HCT116 (cell line): Measurements from ENCODE around the gene SLC2A1. TPM values are rescaled to one million over a fixed set of nuclear protein-coding genes. Genes with fewer than 3 reads are reported as not detected.

Experiments used
- ATAC-seq: fragments of 200-7000 bp; cut with Tn5 transposase; 2 replicates; pipeline ENCODE4 v1.9.1; 2020; ENCODE audit warnings: mild to moderate bottlenecking, moderate library complexity
- BruUV-seq: library from RNA; stranded (reverse); fragments of 400-500 nt; replicated peaks from 2 replicates; lab custom pipeline; 2021; lab: Mats Ljungman, UMichigan
- CTCF ChIA-PET: fragments of 300-600 bp; sonication (Branson Sonifier 250); formaldehyde crosslinking; loops from one replicate; lab custom pipeline; 2021; ENCODE audit warnings: antibody characterized with exemption; lab: Charles Lee
- POLR2A ChIA-PET: fragments of 300-600, 350-600 bp; sonication (Branson Sonifier 250); formaldehyde crosslinking; loops from one replicate; lab custom pipeline; 2021; ENCODE audit warnings: antibody characterized with exemption; lab: Charles Lee
- RAD21 ChIA-PET, 2 experiments: fragments of 300-600 bp; sonication (Branson Sonifier 250); formaldehyde crosslinking; loops; one replicate each; lab custom pipeline; 2023; ENCODE audit warnings: low total read pairs in 2 of 2; ENCODE audit not compliant: uncharacterized antibody in 2 of 2, unreplicated experiment in 2 of 2, low non-redundant PET in 1 of 2; lab: Charles Lee
- DNase-seq: peaks from one replicate; pipeline ENCODE4 v3.0.0-alpha.2; 2010; ENCODE audit warnings: low read depth, low spot score
- H2AFZ ChIP-seq: fragments of 200-600 bp; shearing (Covaris generic), sonication (generic); 2 replicates; pipeline ENCODE4 v1.6.1; 2017; ENCODE audit warnings: low read depth, mixed run types, mixed read lengths, antibody characterized with exemption, low read length; ENCODE audit not compliant: poor library complexity, severe bottlenecking
- H3K27ac ChIP-seq: 2 replicates; pipeline ENCODE4 v1.5.1; 2012; ENCODE audit warnings: low read depth, low read length
- H3K27me3 ChIP-seq: fragments of 200-600 bp; sonication (generic); 2 replicates; pipeline ENCODE4 v1.6.1; 2016; ENCODE audit warnings: mixed run types, low read length, mixed read lengths; ENCODE audit not compliant: insufficient read depth
- H3K36me3 ChIP-seq, 2 experiments: fragments of 200-500 bp in 1 of 2; fragments of 200-600 bp in 1 of 2; sonication (Bioruptor generic) in 1 of 2; sonication (generic) in 1 of 2; 2 replicates each; pipeline versions ENCODE4 v1.5.1 to v1.6.1; 2014 to 2016; ENCODE audit warnings: low read length in 2 of 2, inconsistent platforms in 1 of 2, mixed read lengths in 1 of 2, mixed run types in 1 of 2; ENCODE audit not compliant: insufficient read depth in 2 of 2, control insufficient read depth in 1 of 2
- H3K4me1 ChIP-seq, 2 experiments: fragments of 200-600 bp in 1 of 2; sonication (generic) in 1 of 2; 2 replicates each; pipeline versions ENCODE4 v1.5.1 to v1.6.1; 2012 to 2017; ENCODE audit warnings: low read length in 2 of 2, inconsistent platforms in 1 of 2, mild to moderate bottlenecking in 1 of 2, mixed read lengths in 1 of 2, mixed run types in 1 of 2, moderate library complexity in 1 of 2; ENCODE audit not compliant: insufficient read depth in 2 of 2, control insufficient read depth in 1 of 2
- H3K4me2 ChIP-seq: fragments of 200-600 bp; sonication (generic); 2 replicates; pipeline ENCODE4 v1.6.1; 2017; ENCODE audit warnings: mixed run types, low read length, mixed read lengths
- H3K4me3 ChIP-seq, 2 experiments: fragments of 200-600 bp in 1 of 2; sonication (generic) in 1 of 2; replicated peaks in 1 of 2; 2 replicates each; pipeline ENCODE4 v1.5.1; 2011 to 2016; ENCODE audit warnings: low read length in 2 of 2, control low read depth in 1 of 2, low read depth in 1 of 2, mild to moderate bottlenecking in 1 of 2, mixed read lengths in 1 of 2, mixed run types in 1 of 2
- H3K79me2 ChIP-seq: fragments of 200-600 bp; sonication (generic); 2 replicates; pipeline ENCODE4 v1.6.1; 2017; ENCODE audit warnings: mild to moderate bottlenecking, mixed run types, low read length, moderate library complexity, mixed read lengths; ENCODE audit not compliant: insufficient read depth
- H3K9ac ChIP-seq: fragments of 200-600 bp; sonication (generic); 2 replicates; pipeline ENCODE4 v1.6.1; 2016; ENCODE audit warnings: low read length, mixed read lengths
- H3K9me2 ChIP-seq: fragments of 200-600 bp; sonication (generic), shearing (Covaris generic); 2 replicates; pipeline ENCODE4 v1.6.1; 2017; ENCODE audit warnings: mixed run types, mild to moderate bottlenecking, moderate library complexity; ENCODE audit not compliant: insufficient read depth
- H3K9me3 ChIP-seq, 2 experiments: fragments of 200-500 bp in 1 of 2; fragments of 200-600 bp in 1 of 2; sonication (Bioruptor generic) in 1 of 2; sonication (generic) in 1 of 2; 2 replicates each; pipeline ENCODE4 v1.6.1; 2014 to 2017; ENCODE audit warnings: low read length in 2 of 2, mixed read lengths in 2 of 2, inconsistent platforms in 1 of 2, low read depth in 1 of 2, mild to moderate bottlenecking in 1 of 2, mixed run types in 1 of 2, moderate library complexity in 1 of 2; ENCODE audit not compliant: control insufficient read depth in 1 of 2, insufficient read depth in 1 of 2
- H4K20me1 ChIP-seq: fragments of 200-600 bp; sonication (generic), shearing (Covaris generic); 2 replicates; pipeline ENCODE4 v1.6.1; 2017; ENCODE audit warnings: mixed run types, mild to moderate bottlenecking, moderate library complexity; ENCODE audit not compliant: insufficient read depth
- CEBPB ChIP-seq: IDR thresholded peaks from 2 replicates; pipeline ENCODE4 v1.6.1; 2012; ENCODE audit warnings: low read depth
- EGR1 ChIP-seq: IDR thresholded peaks from 2 replicates; pipeline ENCODE4 v1.6.1; 2012; ENCODE audit warnings: low read depth
- ELF1 ChIP-seq: IDR thresholded peaks from 2 replicates; pipeline ENCODE4 v1.6.1; 2012; ENCODE audit warnings: low read depth, borderline replicate concordance
- EZH2phosphoT487 ChIP-seq: fragments of 200-600 bp; IDR thresholded peaks from 2 replicates; pipeline ENCODE4 v1.6.1; 2018; ENCODE audit warnings: antibody characterized with exemption, borderline replicate concordance
- FOSL1 ChIP-seq: IDR thresholded peaks from 2 replicates; pipeline ENCODE4 v1.6.1; 2012; ENCODE audit warnings: low read depth
- JUND ChIP-seq: IDR thresholded peaks from 2 replicates; pipeline ENCODE4 v1.6.1; 2012
- POLR2A ChIP-seq: IDR thresholded peaks from 2 replicates; pipeline ENCODE4 v1.7.0; 2011; ENCODE audit warnings: borderline replicate concordance; ENCODE audit not compliant: insufficient read depth, insufficient read length; ENCODE audit errors: extremely low read depth
- POLR2AphosphoS5 ChIP-seq: IDR thresholded peaks from 2 replicates; pipeline ENCODE4 v1.6.1; 2011; ENCODE audit warnings: mild to moderate bottlenecking, low read depth, low read length, moderate library complexity
- SIN3A ChIP-seq: IDR thresholded peaks from 2 replicates; pipeline ENCODE4 v1.6.1; 2012; ENCODE audit warnings: low read depth
- SP1 ChIP-seq: IDR thresholded peaks from 2 replicates; pipeline ENCODE4 v1.6.1; 2012; ENCODE audit warnings: low read depth
- SRF ChIP-seq: IDR thresholded peaks from 2 replicates; pipeline ENCODE4 v1.6.1; 2012; ENCODE audit warnings: low read depth
- YY1 ChIP-seq: IDR thresholded peaks from 2 replicates; pipeline ENCODE4 v1.6.1; 2011; ENCODE audit warnings: low read length, low read depth, moderate library complexity, mild to moderate bottlenecking; ENCODE audit not compliant: insufficient replicate concordance; ENCODE audit errors: extremely low read depth
- ZFX ChIP-seq: fragments of 450-650 bp; IDR thresholded peaks from 2 replicates; pipeline ENCODE4 v1.6.1; 2017
- ZNF274 ChIP-seq: fragments of 200-500 bp; sonication (Bioruptor generic); IDR thresholded peaks from 2 replicates; pipeline ENCODE4 v1.6.1; 2014; ENCODE audit warnings: mild to moderate bottlenecking, low read depth, low read length, inconsistent platforms
- intact Hi-C: fragments of 100-400 bp; cut with micrococcal nuclease; formaldehyde crosslinking; loops from 2 replicates; pipeline ENCODE4 v1.10.0; 2022
- total RNA-seq: library from RNA; stranded (reverse); gene quantifications from one replicate; pipeline ENCODE4 v1.2.1, GENCODE V29; 2021; ENCODE audit not compliant: unreplicated experiment
- TF ChIP-seq, protein P1 (sequence below): IDR thresholded peaks from 2 replicates; pipeline ENCODE4 v1.6.1; 2012; ENCODE audit warnings: low read depth
- TF ChIP-seq, protein P2 (sequence below): IDR thresholded peaks from 2 replicates; pipeline ENCODE4 v1.6.1; 2012
- TF ChIP-seq, protein P3 (sequence below): IDR thresholded peaks from 2 replicates; pipeline ENCODE4 v1.6.1; 2012
- TF ChIP-seq, protein P4 (sequence below), 3 experiments: fragments of 200-600 bp in 1 of 3; sonication (generic) in 1 of 3; IDR thresholded peaks in 2 of 3; conservative IDR thresholded peaks in 1 of 3; 2 replicates each; pipeline ENCODE4 v1.5.1; 2012 to 2017; ENCODE audit warnings: low read depth in 2 of 3, low read length in 2 of 3, antibody characterized with exemption in 1 of 3, borderline replicate concordance in 1 of 3, control low read depth in 1 of 3, mild to moderate bottlenecking in 1 of 3, mixed read lengths in 1 of 3, mixed run types in 1 of 3, moderate library complexity in 1 of 3; ENCODE audit not compliant: insufficient read depth in 1 of 3
- TF ChIP-seq, protein P5 (sequence below): IDR thresholded peaks from 2 replicates; pipeline ENCODE4 v1.6.1; 2011; ENCODE audit warnings: mild to moderate bottlenecking, low read length, moderate library complexity; ENCODE audit not compliant: insufficient replicate concordance; ENCODE audit errors: extremely low read depth

SLC2A1 gene
- total RNA-seq, 1 experiment from 2014 or later, result 248 TPM

DNA sequence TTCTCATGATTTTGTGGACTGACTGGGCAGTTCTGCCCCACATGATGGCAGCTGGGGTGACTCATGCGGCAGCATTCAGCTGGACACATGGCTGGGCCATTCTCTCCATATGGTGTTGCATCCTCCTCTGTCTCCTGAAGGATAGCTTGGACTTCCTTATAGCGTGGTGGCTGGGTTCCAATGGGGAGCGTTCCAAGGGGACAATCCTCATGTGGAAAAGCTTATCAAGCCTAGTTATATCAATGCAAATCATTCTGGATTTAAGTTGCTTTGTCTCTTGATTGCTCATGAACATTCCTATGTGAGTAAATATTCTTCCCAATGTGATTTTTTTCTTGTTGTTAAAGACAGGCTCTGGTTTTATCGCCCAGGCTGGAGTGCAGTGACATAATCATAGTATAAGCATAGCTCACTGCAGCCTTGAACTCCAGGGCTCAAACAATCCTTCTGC is 13.2 kb upstream of the SLC2A1 start:
- POLR2A ChIA-PET, result no interaction called here

More for the DNA sequence above, 13.2 kb upstream of the SLC2A1 start:
- TF ChIP-seq EZH2phosphoT487 (no peak), POLR2A (no peak), FOSL1 (no peak), POLR2AphosphoS5 (no peak), ZNF274 (no peak), SIN3A (no peak), ZFX (no peak), CEBPB (no peak), SRF (no peak), SP1 (no peak), ELF1 (no peak), EGR1 (no peak), JUND (no peak), YY1 (no peak)
- TF ChIP-seq, protein P1, sequence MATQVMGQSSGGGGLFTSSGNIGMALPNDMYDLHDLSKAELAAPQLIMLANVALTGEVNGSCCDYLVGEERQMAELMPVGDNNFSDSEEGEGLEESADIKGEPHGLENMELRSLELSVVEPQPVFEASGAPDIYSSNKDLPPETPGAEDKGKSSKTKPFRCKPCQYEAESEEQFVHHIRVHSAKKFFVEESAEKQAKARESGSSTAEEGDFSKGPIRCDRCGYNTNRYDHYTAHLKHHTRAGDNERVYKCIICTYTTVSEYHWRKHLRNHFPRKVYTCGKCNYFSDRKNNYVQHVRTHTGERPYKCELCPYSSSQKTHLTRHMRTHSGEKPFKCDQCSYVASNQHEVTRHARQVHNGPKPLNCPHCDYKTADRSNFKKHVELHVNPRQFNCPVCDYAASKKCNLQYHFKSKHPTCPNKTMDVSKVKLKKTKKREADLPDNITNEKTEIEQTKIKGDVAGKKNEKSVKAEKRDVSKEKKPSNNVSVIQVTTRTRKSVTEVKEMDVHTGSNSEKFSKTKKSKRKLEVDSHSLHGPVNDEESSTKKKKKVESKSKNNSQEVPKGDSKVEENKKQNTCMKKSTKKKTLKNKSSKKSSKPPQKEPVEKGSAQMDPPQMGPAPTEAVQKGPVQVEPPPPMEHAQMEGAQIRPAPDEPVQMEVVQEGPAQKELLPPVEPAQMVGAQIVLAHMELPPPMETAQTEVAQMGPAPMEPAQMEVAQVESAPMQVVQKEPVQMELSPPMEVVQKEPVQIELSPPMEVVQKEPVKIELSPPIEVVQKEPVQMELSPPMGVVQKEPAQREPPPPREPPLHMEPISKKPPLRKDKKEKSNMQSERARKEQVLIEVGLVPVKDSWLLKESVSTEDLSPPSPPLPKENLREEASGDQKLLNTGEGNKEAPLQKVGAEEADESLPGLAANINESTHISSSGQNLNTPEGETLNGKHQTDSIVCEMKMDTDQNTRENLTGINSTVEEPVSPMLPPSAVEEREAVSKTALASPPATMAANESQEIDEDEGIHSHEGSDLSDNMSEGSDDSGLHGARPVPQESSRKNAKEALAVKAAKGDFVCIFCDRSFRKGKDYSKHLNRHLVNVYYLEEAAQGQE, result no peak
- TF ChIP-seq, protein P2, sequence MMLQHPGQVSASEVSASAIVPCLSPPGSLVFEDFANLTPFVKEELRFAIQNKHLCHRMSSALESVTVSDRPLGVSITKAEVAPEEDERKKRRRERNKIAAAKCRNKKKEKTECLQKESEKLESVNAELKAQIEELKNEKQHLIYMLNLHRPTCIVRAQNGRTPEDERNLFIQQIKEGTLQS, result no peak
- TF ChIP-seq, protein P3, sequence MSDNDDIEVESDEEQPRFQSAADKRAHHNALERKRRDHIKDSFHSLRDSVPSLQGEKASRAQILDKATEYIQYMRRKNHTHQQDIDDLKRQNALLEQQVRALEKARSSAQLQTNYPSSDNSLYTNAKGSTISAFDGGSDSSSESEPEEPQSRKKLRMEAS, result no peak; the same call in 1 of the 2 replicates
- TF ChIP-seq, protein P4, sequence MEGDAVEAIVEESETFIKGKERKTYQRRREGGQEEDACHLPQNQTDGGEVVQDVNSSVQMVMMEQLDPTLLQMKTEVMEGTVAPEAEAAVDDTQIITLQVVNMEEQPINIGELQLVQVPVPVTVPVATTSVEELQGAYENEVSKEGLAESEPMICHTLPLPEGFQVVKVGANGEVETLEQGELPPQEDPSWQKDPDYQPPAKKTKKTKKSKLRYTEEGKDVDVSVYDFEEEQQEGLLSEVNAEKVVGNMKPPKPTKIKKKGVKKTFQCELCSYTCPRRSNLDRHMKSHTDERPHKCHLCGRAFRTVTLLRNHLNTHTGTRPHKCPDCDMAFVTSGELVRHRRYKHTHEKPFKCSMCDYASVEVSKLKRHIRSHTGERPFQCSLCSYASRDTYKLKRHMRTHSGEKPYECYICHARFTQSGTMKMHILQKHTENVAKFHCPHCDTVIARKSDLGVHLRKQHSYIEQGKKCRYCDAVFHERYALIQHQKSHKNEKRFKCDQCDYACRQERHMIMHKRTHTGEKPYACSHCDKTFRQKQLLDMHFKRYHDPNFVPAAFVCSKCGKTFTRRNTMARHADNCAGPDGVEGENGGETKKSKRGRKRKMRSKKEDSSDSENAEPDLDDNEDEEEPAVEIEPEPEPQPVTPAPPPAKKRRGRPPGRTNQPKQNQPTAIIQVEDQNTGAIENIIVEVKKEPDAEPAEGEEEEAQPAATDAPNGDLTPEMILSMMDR (IDR thresholded peaks at IDR 0.05 in 2 of 3, conservative IDR thresholded peaks at IDR 0.05 in 1 of 3; ENCODE audit: borderline replicate concordance in 1 of 3, insufficient read depth in 1 of 3, low read depth in 2 of 3, low read length in 2 of 3), result no peak
- TF ChIP-seq, protein P5, sequence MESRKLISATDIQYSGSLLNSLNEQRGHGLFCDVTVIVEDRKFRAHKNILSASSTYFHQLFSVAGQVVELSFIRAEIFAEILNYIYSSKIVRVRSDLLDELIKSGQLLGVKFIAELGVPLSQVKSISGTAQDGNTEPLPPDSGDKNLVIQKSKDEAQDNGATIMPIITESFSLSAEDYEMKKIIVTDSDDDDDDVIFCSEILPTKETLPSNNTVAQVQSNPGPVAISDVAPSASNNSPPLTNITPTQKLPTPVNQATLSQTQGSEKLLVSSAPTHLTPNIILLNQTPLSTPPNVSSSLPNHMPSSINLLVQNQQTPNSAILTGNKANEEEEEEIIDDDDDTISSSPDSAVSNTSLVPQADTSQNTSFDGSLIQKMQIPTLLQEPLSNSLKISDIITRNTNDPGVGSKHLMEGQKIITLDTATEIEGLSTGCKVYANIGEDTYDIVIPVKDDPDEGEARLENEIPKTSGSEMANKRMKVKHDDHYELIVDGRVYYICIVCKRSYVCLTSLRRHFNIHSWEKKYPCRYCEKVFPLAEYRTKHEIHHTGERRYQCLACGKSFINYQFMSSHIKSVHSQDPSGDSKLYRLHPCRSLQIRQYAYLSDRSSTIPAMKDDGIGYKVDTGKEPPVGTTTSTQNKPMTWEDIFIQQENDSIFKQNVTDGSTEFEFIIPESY, result no peak
- TF ChIP-seq, all 23 proteins: peak for 0
- peaks cover 12 to 34% of the 10 kb centered on the region in 2 experiments for H3K4me1 ChIP-seq
- no peak overlapping the region for H3K4me2 ChIP-seq
- no peak overlapping the region for H3K27ac ChIP-seq
- H3K79me2 ChIP-seq, result no peaks in the 10 kb centered on the region
- BruUV-seq, result no TSS peak
- H2AFZ ChIP-seq, result no peak overlapping the region
- ATAC-seq (no peak), DNase-seq (no peak)
- no peaks in the 10 kb centered on the region for H4K20me1 ChIP-seq
- no peaks in the 10 kb centered on the region for H3K9me3 ChIP-seq
- CTCF ChIA-PET, result no interaction called here
- intact Hi-C loops, result no loop called here
- H3K9me2 ChIP-seq, result no peaks in the 10 kb centered on the region
- H3K9ac ChIP-seq, result no peak overlapping the region
- no peaks in the 10 kb centered on the region for H3K27me3 ChIP-seq
- RAD21 ChIA-PET, result no interaction called here
- no peaks in the 10 kb centered on the region; a peak in 1 of 4 replicates for H3K36me3 ChIP-seq
- H3K4me3 ChIP-seq, result no peak overlapping the region
